Activated B cell treated with CpG ODN at 0.5 μM for 24 hours (primary cell): ENCODE results near the gene STK24. TPM values are rescaled to one million over a fixed set of nuclear protein-coding genes. Genes with fewer than 3 reads are reported as not detected.

Experiments
- ATAC-seq: fragments of 200-7000 bp; cut with Tn5 transposase; one replicate; pipeline ENCODE4 v1.10.0; 2021; ENCODE audit warnings: low read depth, mild to moderate bottlenecking, moderate library complexity
- CTCF ChIA-PET: fragments of 350-600 bp; sonication (Branson Sonifier 250); formaldehyde crosslinking; loops from one replicate; lab custom pipeline; 2021; ENCODE audit warnings: antibody characterized with exemption; lab: Charles Lee
- POLR2A ChIA-PET: fragments of 350-600 bp; sonication (Branson Sonifier 250); formaldehyde crosslinking; loops from one replicate; lab custom pipeline; 2021; ENCODE audit warnings: antibody characterized with exemption; lab: Charles Lee
- DNase-seq: peaks from one replicate; pipeline ENCODE4 v3.0.0; 2022
- H3K27ac Mint-ChIP-seq: one replicate; pipeline ENCODE4 v1.8.0; 2020; ENCODE audit warnings: mixed read lengths
- H3K27me3 Mint-ChIP-seq: one replicate; pipeline ENCODE4 v1.8.0; 2021; ENCODE audit warnings: mixed read lengths
- H3K36me3 Mint-ChIP-seq: one replicate; pipeline ENCODE4 v1.8.0; 2021; ENCODE audit warnings: low read depth, mixed read lengths
- H3K4me1 Mint-ChIP-seq: one replicate; pipeline ENCODE4 v1.8.0; 2021; ENCODE audit warnings: mixed read lengths
- H3K4me3 Mint-ChIP-seq: one replicate; pipeline ENCODE4 v1.8.0; 2020; ENCODE audit warnings: mild to moderate bottlenecking, mixed read lengths
- H3K9me3 Mint-ChIP-seq: one replicate; pipeline ENCODE4 v1.8.0; 2020; ENCODE audit warnings: mixed read lengths
- intact Hi-C: fragments of 100-400 bp; cut with micrococcal nuclease; formaldehyde crosslinking; loops from one replicate; pipeline ENCODE4 v1.15.1; 2024
- total RNA-seq: library from RNA; stranded (reverse); gene quantifications from 2 replicates; pipeline ENCODE4 v1.2.3, GENCODE V29; 2022
- TF ChIP-seq, protein P1 (sequence below): fragments of 200-600 bp; IDR thresholded peaks from one replicate; pipeline ENCODE4 v1.8.0; 2022; ENCODE audit warnings: antibody characterized with exemption, mild to moderate bottlenecking

STK24 gene
- total RNA-seq, 1 donor from 2014 or later: 84.8 TPM

DNA sequence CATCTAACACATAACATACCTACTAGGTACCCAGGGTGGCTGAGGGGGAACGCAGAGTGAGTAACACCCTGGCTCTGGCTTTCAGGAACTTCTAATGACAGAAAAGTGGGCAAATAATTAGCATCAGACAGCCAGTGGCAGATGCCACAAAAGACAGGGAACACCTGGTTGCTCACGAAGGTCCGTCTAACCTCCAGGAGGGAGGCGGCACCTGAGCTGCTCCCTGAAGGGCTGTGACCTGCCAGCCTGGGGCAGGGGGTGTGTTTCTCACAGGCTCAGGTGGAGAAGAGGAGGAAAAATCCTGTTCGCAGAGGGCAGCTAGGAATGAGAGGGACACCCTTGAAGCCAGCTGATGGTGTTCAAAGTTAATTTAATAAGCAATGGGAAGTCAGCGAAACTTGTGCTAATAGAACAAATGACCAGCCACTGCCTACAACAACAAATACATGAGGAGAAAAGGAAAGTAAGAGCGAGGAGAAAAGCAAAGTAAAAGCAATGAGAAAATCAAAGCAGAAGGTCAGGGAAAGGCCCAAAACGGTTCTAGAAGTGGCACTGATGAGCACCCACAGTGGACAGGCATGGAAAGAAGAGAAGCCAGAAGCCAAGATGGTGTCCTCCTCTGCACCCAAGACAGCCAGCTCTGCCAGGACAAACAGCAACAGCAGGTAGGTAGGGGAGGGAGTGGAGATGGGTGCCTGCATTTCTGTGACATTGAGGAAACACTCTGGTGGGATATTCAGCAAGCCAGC, 87.3 kb downstream of the STK24 start:
- TF ChIP-seq, protein P1, sequence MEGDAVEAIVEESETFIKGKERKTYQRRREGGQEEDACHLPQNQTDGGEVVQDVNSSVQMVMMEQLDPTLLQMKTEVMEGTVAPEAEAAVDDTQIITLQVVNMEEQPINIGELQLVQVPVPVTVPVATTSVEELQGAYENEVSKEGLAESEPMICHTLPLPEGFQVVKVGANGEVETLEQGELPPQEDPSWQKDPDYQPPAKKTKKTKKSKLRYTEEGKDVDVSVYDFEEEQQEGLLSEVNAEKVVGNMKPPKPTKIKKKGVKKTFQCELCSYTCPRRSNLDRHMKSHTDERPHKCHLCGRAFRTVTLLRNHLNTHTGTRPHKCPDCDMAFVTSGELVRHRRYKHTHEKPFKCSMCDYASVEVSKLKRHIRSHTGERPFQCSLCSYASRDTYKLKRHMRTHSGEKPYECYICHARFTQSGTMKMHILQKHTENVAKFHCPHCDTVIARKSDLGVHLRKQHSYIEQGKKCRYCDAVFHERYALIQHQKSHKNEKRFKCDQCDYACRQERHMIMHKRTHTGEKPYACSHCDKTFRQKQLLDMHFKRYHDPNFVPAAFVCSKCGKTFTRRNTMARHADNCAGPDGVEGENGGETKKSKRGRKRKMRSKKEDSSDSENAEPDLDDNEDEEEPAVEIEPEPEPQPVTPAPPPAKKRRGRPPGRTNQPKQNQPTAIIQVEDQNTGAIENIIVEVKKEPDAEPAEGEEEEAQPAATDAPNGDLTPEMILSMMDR: no peak
- CTCF ChIA-PET: interaction anchor here (2.5 kb wide), 1 partner anchor 44 kb away, joined by 9 read pairs; no protein-coding TSS in a partner anchor
- Mint-ChIP-seq H3K4me3 (no peak overlapping the region), H3K27me3 (no peaks in the 10 kb centered on the region), H3K4me1 (peaks cover 83% of the 10 kb centered on the region), H3K27ac (peak overlapping the region; percentile 60), H3K36me3 (peaks cover 17% of the 10 kb centered on the region), H3K9me3 (no peaks in the 10 kb centered on the region)
- intact Hi-C loops: loop anchor here (2.0 to 5.0 kb wide), 2 partner anchors 15 to 42 kb away; no protein-coding TSS in a partner anchor
- ATAC-seq: no peak
- no peak for DNase-seq
- POLR2A ChIA-PET: interaction anchor here (1.3 to 1.5 kb wide), 2 partner anchors 14 to 88 kb away, joined by 4 to 8 read pairs; partner anchors contain the start of gene STK24

DNA sequence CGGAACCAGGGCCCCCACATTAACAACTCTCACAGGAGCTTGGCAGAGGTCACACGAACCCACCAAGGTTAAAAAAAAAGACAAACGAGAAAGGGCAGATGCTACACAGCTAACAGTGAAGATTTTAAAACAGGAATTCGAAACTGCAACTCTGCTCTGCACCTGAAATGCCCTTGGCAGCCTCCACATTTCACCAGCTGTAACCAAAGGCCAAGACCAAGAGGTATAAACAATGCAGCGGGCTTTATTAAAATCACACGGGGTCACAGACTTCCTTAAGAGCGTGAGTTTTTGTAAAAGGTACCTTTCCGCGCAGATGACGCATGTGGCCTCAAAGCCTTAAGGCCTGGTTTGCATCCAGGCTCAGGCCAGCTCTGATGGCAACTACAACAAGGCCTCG, 88.2 kb downstream of the STK24 start:
- CTCF ChIA-PET: interaction anchor here (2.0 to 2.5 kb wide), 2 partner anchors 43 to 165 kb away, joined by 8 to 9 read pairs; no protein-coding TSS in a partner anchor
- H3K9me3 Mint-ChIP-seq: no peaks in the 10 kb centered on the region
- DNase-seq (no peak), ATAC-seq (peak; percentile 58)
- intact Hi-C loops: loop anchor here (2.0 to 5.0 kb wide), 2 partner anchors 16 to 41 kb away; no protein-coding TSS in a partner anchor
- TF ChIP-seq, protein P1: no peak
- H3K36me3 Mint-ChIP-seq: peaks cover 18% of the 10 kb centered on the region
- no peaks in the 10 kb centered on the region for H3K27me3 Mint-ChIP-seq
- peak overlapping the region; percentile 60 for H3K27ac Mint-ChIP-seq
- H3K4me3 Mint-ChIP-seq: peak overlapping the region; percentile 38
- H3K4me1 Mint-ChIP-seq: peaks cover 89% of the 10 kb centered on the region
- POLR2A ChIA-PET: interaction anchor here (0.6 to 1.5 kb wide), 5 partner anchors 13 to 89 kb away, joined by 3 to 8 read pairs (median 3); partner anchors contain the start of gene STK24

DNA sequence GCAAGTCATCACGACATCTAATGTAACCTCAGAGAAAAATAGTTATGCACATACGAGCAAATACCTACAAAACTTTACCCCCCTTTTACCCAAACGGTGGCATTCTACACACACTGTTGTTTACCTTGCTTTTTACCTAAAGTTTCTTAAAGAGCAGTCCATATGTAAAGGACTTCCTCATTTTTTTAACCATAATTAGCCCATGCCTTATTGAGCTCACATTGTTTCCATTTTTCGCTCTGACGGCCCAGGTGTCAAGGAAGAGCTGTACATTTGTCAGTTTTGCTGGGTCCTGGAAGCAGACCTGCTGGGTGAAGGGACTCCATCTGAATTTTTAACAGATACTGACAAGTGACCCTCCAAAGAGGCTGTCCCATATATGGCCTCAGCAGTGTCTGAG, 89.4 kb downstream of the STK24 start:
- Mint-ChIP-seq H3K4me1 (peaks cover 94% of the 10 kb centered on the region), H3K27ac (peak overlapping the region; percentile 30), H3K27me3 (no peaks in the 10 kb centered on the region), H3K9me3 (no peaks in the 10 kb centered on the region), H3K36me3 (peaks cover 18% of the 10 kb centered on the region), H3K4me3 (peak overlapping the region; percentile 26)
- no peak for DNase-seq
- CTCF ChIA-PET: interaction anchor here (2.0 to 2.5 kb wide), 2 partner anchors 42 to 166 kb away, joined by 8 to 9 read pairs; no protein-coding TSS in a partner anchor
- intact Hi-C loops: loop anchor here (1.0 to 5.0 kb wide), 2 partner anchors 11 to 40 kb away; no protein-coding TSS in a partner anchor
- POLR2A ChIA-PET: interaction anchor here (0.6 kb wide), 1 partner anchor 12 kb away, joined by 3 read pairs; no protein-coding TSS in a partner anchor
- ATAC-seq: peak; percentile 48
- TF ChIP-seq, protein P1: no peak

DNA sequence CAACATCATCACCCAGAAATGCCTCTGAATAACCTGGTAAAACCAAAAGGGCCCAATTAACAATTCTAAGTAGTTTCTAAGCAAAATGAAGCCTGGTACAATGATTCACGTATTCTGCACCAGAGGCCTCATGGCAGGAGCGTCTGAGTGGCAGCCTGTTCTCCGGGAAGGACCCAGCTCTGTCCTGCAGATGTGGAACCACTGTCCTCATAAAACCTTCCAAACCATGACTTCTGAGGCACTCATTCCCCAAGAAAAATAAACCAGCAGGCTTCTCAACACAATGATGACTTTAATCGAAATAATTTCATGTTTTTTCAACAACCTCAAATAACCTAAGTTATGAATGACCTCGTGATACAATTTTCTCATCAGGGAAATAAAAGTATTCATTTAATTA, 89.9 kb downstream of the STK24 start:
- Mint-ChIP-seq H3K4me1 (peaks cover 94% of the 10 kb centered on the region), H3K4me3 (no peak overlapping the region), H3K9me3 (no peaks in the 10 kb centered on the region), H3K27ac (no peak overlapping the region), H3K27me3 (no peaks in the 10 kb centered on the region), H3K36me3 (peaks cover 17% of the 10 kb centered on the region)
- ChIA-PET POLR2A (no interaction called here), CTCF (interaction anchor here (2.0 to 2.5 kb wide), 2 partner anchors 41 to 166 kb away, joined by 8 to 9 read pairs; no protein-coding TSS in a partner anchor)
- DNase-seq: no peak
- intact Hi-C loops: loop anchor here (1.0 to 5.0 kb wide), 2 partner anchors 11 to 40 kb away; no protein-coding TSS in a partner anchor
- TF ChIP-seq, protein P1: no peak
- ATAC-seq: no peak

DNA sequence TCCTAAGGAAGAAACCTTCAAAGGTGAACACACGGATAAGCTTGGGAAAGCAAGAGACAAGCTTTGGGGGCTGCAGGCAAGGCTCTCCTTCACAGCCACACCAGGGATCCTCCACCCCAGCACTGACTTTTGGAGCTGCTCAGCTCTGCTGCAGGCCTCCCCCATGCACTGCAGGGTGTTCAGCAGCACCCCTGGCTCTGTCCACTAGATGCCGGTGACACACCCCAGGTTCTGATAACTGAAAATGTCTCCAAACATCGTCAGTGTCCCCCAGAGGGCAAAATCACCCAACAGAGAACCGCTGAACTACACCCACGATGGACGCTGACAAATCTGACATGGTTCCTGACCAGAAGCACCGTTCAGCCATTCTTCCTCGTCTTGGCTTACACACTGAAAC, 90.5 kb downstream of the STK24 start:
- no peak overlapping the region for H3K4me3 Mint-ChIP-seq
- H3K4me1 Mint-ChIP-seq: peaks cover 95% of the 10 kb centered on the region
- no peaks in the 10 kb centered on the region for H3K9me3 Mint-ChIP-seq
- ChIA-PET CTCF (interaction anchor here (0.5 to 1.6 kb wide), 2 partner anchors 10 to 48 kb away, joined by 3 read pairs; no protein-coding TSS in a partner anchor), POLR2A (no interaction called here)
- no peak overlapping the region for H3K27ac Mint-ChIP-seq
- H3K36me3 Mint-ChIP-seq: peaks cover 21% of the 10 kb centered on the region
- intact Hi-C loops: loop anchor here (5.0 kb wide), 1 partner anchor 39 kb away; no protein-coding TSS in a partner anchor
- TF ChIP-seq, protein P1: no peak
- DNase-seq (no peak), ATAC-seq (no peak)
- H3K27me3 Mint-ChIP-seq: no peaks in the 10 kb centered on the region
